Caco-2 (cell line): ENCODE measurements around the gene COL5A2. TPM values are rescaled to one million over a fixed set of nuclear protein-coding genes. Genes with fewer than 3 reads are reported as not detected.

Experiments
- BruUV-seq: library from RNA; stranded (reverse); fragments of 400-500 nt; replicated peaks from 2 replicates; lab custom pipeline; 2021; lab: Mats Ljungman, UMichigan
- CTCF ChIA-PET: fragments of 300-600 bp; sonication (Branson Sonifier 250); formaldehyde crosslinking; loops from one replicate; lab custom pipeline; 2022; ENCODE audit warnings: antibody characterized with exemption; lab: Charles Lee
- POLR2A ChIA-PET: fragments of 300-600 bp; sonication (Branson Sonifier 250); formaldehyde crosslinking; loops from one replicate; lab custom pipeline; 2022; ENCODE audit warnings: antibody characterized with exemption; lab: Charles Lee
- DNase-seq, 2 experiments: peaks; one replicate each; pipeline versions ENCODE4 v3.0.0 to v3.0.0-alpha.2; 2020 to 2022
- H3K27me3 ChIP-seq: replicated peaks from 2 replicates; pipeline ENCODE4 v1.6.0; 2011; ENCODE audit warnings: low read length; ENCODE audit not compliant: control insufficient read depth, insufficient read depth
- H3K36me3 ChIP-seq: 2 replicates; pipeline ENCODE4 v1.5.1; 2011; ENCODE audit warnings: low read length; ENCODE audit not compliant: control insufficient read depth, insufficient read depth
- H3K4me1 ChIP-seq: fragments of 250-450 bp; sonication (Bioruptor Pico); 2 replicates; pipeline ENCODE4 v1.5.1; 2020; ENCODE audit warnings: mild to moderate bottlenecking
- H3K4me3 ChIP-seq: 2 replicates; pipeline ENCODE4 v1.5.1; 2011; ENCODE audit warnings: low read depth, mild to moderate bottlenecking, control low read depth, low read length
- H3K9me3 ChIP-seq: fragments of 250-450 bp; sonication (Bioruptor Pico); 2 replicates; pipeline ENCODE4 v1.5.1; 2020; ENCODE audit warnings: mild to moderate bottlenecking, moderate library complexity
- H3K27ac Mint-ChIP-seq: one replicate; pipeline ENCODE4 v1.8.0; 2022; ENCODE audit warnings: mixed read lengths; ENCODE audit not compliant: unreplicated experiment
- H3K27me3 Mint-ChIP-seq: one replicate; pipeline ENCODE4 v1.8.0; 2022; ENCODE audit warnings: mixed read lengths; ENCODE audit not compliant: insufficient read depth, unreplicated experiment
- H3K36me3 Mint-ChIP-seq: one replicate; pipeline ENCODE4 v1.8.0; 2022; ENCODE audit warnings: mild to moderate bottlenecking, mixed read lengths; ENCODE audit not compliant: insufficient read depth, unreplicated experiment
- H3K4me1 Mint-ChIP-seq: one replicate; pipeline ENCODE4 v1.8.0; 2022; ENCODE audit warnings: low read depth, mixed read lengths; ENCODE audit not compliant: unreplicated experiment
- H3K4me3 Mint-ChIP-seq: one replicate; pipeline ENCODE4 v1.8.0; 2022; ENCODE audit warnings: mild to moderate bottlenecking, moderate library complexity, mixed read lengths; ENCODE audit not compliant: unreplicated experiment
- H3K9me3 Mint-ChIP-seq: one replicate; pipeline ENCODE4 v1.8.0; 2022; ENCODE audit warnings: mixed read lengths; ENCODE audit not compliant: unreplicated experiment
- CTCF ChIP-seq, 2 experiments: fragments of 200-600 bp in 1 of 2; IDR thresholded peaks; 1 replicate in 1 of 2; 2 replicates in 1 of 2; pipeline versions ENCODE4 v1.5.1 to v1.8.0; 2011 to 2022; ENCODE audit warnings: antibody characterized with exemption in 1 of 2, control low read depth in 1 of 2, inconsistent platforms in 1 of 2, low read depth in 1 of 2, low read length in 1 of 2, mild to moderate bottlenecking in 1 of 2, moderate library complexity in 1 of 2; ENCODE audit not compliant: insufficient read depth in 1 of 2, severe bottlenecking in 1 of 2, unreplicated experiment in 1 of 2
- intact Hi-C: fragments of 100-400 bp; cut with micrococcal nuclease; formaldehyde crosslinking; loops from one replicate; pipeline ENCODE4 v1.10.0; 2022; ENCODE audit not compliant: unreplicated experiment
- total RNA-seq: library from RNA; stranded (reverse); gene quantifications from 2 replicates; pipeline ENCODE4 v1.2.3, GENCODE V29; 2022

COL5A2 gene
- total RNA-seq, 1 experiment from 2014 or later = 244 TPM

GRCh38 chr2:189138800-189139199 is 40.8 kb downstream of the COL5A2 start:
- H3K36me3 ChIP-seq = no peaks in the 10 kb centered on the region
- Mint-ChIP-seq H3K27me3 (no peaks in the 10 kb centered on the region), H3K4me1 (peaks cover 13% of the 10 kb centered on the region), H3K36me3 (peaks cover 9% of the 10 kb centered on the region), H3K9me3 (no peaks in the 10 kb centered on the region), H3K27ac (no peak overlapping the region), H3K4me3 (no peak overlapping the region)
- no peaks in the 10 kb centered on the region for H3K9me3 ChIP-seq
- POLR2A ChIA-PET = no interaction called here
- no TSS peak for BruUV-seq
- DNase-seq = no peak
- H3K4me3 ChIP-seq = no peak overlapping the region
- H3K27me3 ChIP-seq = no peaks in the 10 kb centered on the region
- TF ChIP-seq CTCF (IDR thresholded peaks at IDR 0.05; ENCODE audit: insufficient read depth in 1 of 2, low read depth in 1 of 2, low read length in 1 of 2, severe bottlenecking in 1 of 2, unreplicated experiment in 1 of 2) = no peak
- CTCF ChIA-PET = no interaction called here
- intact Hi-C loops = no loop called here
- H3K4me1 ChIP-seq = peaks cover 9% of the 10 kb centered on the region

- no peaks in the 10 kb centered on the region for H3K36me3 ChIP-seq
- no TSS peak for BruUV-seq
- no peak overlapping the region for H3K4me3 Mint-ChIP-seq
- no peaks in the 10 kb centered on the region for H3K27me3 Mint-ChIP-seq
- CTCF ChIA-PET = no interaction called here
- H3K9me3 ChIP-seq = no peaks in the 10 kb centered on the region
- peaks cover 18% of the 10 kb centered on the region for H3K36me3 Mint-ChIP-seq
- DNase-seq = no peak
- no peak for TF ChIP-seq CTCF (IDR thresholded peaks at IDR 0.05; ENCODE audit: insufficient read depth in 1 of 2, low read depth in 1 of 2, low read length in 1 of 2, severe bottlenecking in 1 of 2, unreplicated experiment in 1 of 2)
- POLR2A ChIA-PET = no interaction called here
- H3K4me1 ChIP-seq = no peaks in the 10 kb centered on the region
- peaks cover under 1% of the 10 kb centered on the region for H3K4me1 Mint-ChIP-seq
- H3K4me3 ChIP-seq = no peak overlapping the region
- H3K9me3 Mint-ChIP-seq = no peaks in the 10 kb centered on the region
- H3K27me3 ChIP-seq = no peaks in the 10 kb centered on the region
- no peak overlapping the region for H3K27ac Mint-ChIP-seq
- intact Hi-C loops = no loop called here
These were observed 42.0 kb downstream of the COL5A2 start for GRCh38 chr2:189137519-189137918.

DNA sequence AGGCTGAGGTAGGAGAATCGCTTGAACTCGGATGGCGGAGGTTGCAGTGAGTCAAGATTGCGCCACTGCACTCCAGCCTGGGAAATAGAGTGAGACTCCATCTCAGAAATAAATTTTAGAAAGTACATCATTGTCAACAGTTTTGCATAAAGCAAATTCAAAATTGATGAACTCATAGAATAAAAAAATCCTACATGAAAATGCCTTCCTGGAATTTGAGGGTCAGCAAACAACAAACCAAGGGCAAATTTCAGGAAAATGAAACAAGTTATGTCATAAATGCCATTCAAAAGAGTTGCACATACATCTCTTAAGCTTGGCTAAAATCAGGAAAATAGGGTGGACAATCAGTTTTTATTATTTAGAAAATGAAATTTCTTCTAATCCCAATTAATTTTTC is 45.1 kb downstream of the COL5A2 start:
- Mint-ChIP-seq H3K36me3 (peaks cover 16% of the 10 kb centered on the region), H3K9me3 (no peaks in the 10 kb centered on the region), H3K4me3 (no peak overlapping the region), H3K27ac (no peak overlapping the region), H3K27me3 (no peaks in the 10 kb centered on the region), H3K4me1 (no peaks in the 10 kb centered on the region)
- no peaks in the 10 kb centered on the region for H3K27me3 ChIP-seq
- BruUV-seq = no TSS peak
- no peaks in the 10 kb centered on the region for H3K4me1 ChIP-seq
- intact Hi-C loops = no loop called here
- CTCF ChIA-PET = no interaction called here
- DNase-seq = no peak
- POLR2A ChIA-PET = no interaction called here
- no peaks in the 10 kb centered on the region for H3K36me3 ChIP-seq
- no peaks in the 10 kb centered on the region for H3K9me3 ChIP-seq
- no peak for TF ChIP-seq CTCF (IDR thresholded peaks at IDR 0.05; ENCODE audit: insufficient read depth in 1 of 2, low read depth in 1 of 2, low read length in 1 of 2, severe bottlenecking in 1 of 2, unreplicated experiment in 1 of 2)
- H3K4me3 ChIP-seq = no peak overlapping the region
